ENCODE measurements around the gene MTM1. TPM values are rescaled to one million over a fixed set of nuclear protein-coding genes. Genes with fewer than 3 reads are reported as not detected.

Gene MTM1
- total and polyA plus RNA-seq, 9 of the 15 experiments (the other 6 are each of a cell fraction or from before 2014, with no cell fraction given), result 5.6 to 13.3 (median 9.5) TPM

DNA sequence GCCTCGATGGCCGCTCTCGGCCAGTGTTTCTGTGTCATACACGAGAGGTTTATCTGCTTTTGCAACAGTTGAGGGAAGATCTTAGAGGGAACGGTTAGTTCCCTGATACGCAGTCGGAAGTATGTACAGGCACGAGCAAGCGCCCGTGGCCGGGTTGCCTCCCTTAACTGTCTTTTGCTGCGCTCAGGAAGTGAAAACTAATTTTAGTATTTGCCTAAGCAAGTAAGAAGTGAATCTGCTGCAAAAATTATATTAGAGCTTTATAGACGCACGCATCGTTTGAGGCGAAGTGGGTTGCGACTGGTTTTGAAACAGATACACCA, 695 bp downstream of the MTM1 start:
- WGBS (ENCODE audit: insufficient coverage, low coverage, missing lambda C conversion rate), result 3% methylated on average over 15 of the region's 17 CpGs
- peak; percentile 83 for FAIRE-seq
- no peaks in the 10 kb centered on the region for H3K9me1 ChIP-seq (ENCODE audit: control insufficient read depth, insufficient read depth, low read length)
- no peaks in the 10 kb centered on the region for H4K20me1 ChIP-seq (replicated peaks; ENCODE audit: control insufficient read depth, insufficient read depth, low read length)
- CTCF ChIA-PET (ENCODE audit: low intra/inter-chr PET ratio), result no interaction called here
- H3K27me3 ChIP-seq (ENCODE audit: control insufficient read depth in 2 of 2, insufficient read depth in 2 of 2, low read length in 2 of 2), result no peaks in the 10 kb centered on the region
- peaks cover 6 to 25% of the 10 kb centered on the region in 2 experiments for H3K4me1 ChIP-seq (replicated peaks in 1 of 2; ENCODE audit: control insufficient read depth in 2 of 2, insufficient read depth in 2 of 2, low read length in 2 of 2)
- peak overlapping the region; percentile 82 for H3K4me3 ChIP-seq
- no peaks in the 10 kb centered on the region for H3K36me3 ChIP-seq (ENCODE audit: control insufficient read depth, insufficient read depth, low read length)
- in situ Hi-C loops (cut with MboI), result no loop called here
- peak overlapping the region; percentile 61 to 91 for H3K9ac ChIP-seq (ENCODE audit: insufficient read depth in 1 of 2, low read depth in 2 of 2, low read length in 2 of 2)
- BruUV-seq (replicated peaks), result no TSS peak
- H3K79me2 ChIP-seq (ENCODE audit: control insufficient read depth, insufficient read depth, low read length), result peaks cover 32% of the 10 kb centered on the region
- DNase-seq (ENCODE audit: extremely low read depth in 1 of 4, low spot score in 3 of 4), result peak in 1 of 4 experiments; percentile 56
- ATAC-seq, result peak; percentile 43
- intact Hi-C loops (cut with micrococcal nuclease), result no loop called here
- H3K4me2 ChIP-seq (ENCODE audit: insufficient read depth, low read length), result peak overlapping the region; percentile 80
- peak overlapping the region; percentile 68 for H3K27ac ChIP-seq (ENCODE audit: extremely low read depth, low read depth, low read length)
- H2AFZ ChIP-seq (ENCODE audit: low read depth, low read length), result peak overlapping the region; percentile 87
- H3K9me3 ChIP-seq (replicated peaks; ENCODE audit: control insufficient read depth, insufficient read depth, low read depth, low read length), result no peaks in the 10 kb centered on the region
- POLR2A ChIA-PET, result no interaction called here
- TF ChIP-seq, protein P1, sequence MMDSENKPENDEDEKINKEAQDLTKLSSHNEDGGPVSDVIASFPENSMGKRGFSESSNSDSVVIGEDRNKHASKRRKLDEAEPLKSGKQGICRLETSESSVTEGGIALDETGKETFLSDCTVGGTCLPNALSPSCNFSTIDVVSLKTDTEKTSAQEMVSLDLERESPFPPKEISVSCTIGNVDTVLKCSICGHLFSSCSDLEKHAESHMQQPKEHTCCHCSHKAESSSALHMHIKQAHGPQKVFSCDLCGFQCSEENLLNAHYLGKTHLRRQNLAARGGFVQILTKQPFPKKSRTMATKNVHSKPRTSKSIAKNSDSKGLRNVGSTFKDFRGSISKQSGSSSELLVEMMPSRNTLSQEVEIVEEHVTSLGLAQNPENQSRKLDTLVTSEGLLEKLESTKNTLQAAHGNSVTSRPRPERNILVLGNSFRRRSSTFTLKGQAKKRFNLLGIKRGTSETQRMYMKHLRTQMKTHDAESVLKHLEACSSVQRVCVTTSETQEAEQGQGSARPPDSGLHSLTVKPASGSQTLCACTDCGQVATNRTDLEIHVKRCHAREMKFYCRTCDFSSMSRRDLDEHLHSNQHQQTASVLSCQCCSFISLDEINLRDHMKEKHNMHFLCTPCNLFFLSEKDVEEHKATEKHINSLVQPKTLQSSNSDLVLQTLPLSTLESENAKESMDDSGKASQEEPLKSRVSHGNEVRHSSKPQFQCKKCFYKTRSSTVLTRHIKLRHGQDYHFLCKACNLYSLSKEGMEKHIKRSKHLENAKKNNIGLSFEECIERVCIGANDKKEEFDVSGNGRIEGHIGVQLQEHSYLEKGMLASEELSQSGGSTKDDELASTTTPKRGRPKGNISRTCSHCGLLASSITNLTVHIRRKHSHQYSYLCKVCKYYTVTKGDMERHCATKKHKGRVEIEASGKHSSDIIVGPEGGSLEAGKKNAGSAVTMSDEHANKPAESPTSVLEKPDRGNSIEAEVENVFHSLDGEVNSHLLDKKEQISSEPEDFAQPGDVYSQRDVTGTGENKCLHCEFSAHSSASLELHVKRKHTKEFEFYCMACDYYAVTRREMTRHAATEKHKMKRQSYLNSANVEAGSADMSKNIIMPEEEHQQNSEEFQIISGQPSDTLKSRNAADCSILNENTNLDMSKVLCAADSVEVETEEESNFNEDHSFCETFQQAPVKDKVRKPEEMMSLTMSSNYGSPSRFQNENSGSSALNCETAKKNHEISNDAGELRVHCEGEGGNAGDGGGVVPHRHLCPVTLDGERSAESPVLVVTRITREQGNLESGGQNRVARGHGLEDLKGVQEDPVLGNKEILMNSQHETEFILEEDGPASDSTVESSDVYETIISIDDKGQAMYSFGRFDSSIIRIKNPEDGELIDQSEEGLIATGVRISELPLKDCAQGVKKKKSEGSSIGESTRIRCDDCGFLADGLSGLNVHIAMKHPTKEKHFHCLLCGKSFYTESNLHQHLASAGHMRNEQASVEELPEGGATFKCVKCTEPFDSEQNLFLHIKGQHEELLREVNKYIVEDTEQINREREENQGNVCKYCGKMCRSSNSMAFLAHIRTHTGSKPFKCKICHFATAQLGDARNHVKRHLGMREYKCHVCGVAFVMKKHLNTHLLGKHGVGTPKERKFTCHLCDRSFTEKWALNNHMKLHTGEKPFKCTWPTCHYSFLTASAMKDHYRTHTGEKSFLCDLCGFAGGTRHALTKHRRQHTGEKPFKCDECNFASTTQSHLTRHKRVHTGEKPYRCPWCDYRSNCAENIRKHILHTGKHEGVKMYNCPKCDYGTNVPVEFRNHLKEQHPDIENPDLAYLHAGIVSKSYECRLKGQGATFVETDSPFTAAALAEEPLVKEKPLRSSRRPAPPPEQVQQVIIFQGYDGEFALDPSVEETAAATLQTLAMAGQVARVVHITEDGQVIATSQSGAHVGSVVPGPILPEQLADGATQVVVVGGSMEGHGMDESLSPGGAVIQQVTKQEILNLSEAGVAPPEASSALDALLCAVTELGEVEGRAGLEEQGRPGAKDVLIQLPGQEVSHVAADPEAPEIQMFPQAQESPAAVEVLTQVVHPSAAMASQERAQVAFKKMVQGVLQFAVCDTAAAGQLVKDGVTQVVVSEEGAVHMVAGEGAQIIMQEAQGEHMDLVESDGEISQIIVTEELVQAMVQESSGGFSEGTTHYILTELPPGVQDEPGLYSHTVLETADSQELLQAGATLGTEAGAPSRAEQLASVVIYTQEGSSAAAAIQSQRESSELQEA (IDR thresholded peaks at IDR 0.05; ENCODE audit: low read depth), result no peak
- no peak for TF ChIP-seq IRF2 (CRISPR knock-in tag; IDR thresholded peaks at IDR 0.05)
- TF ChIP-seq SIX5 (IDR thresholded peaks at IDR 0.05; ENCODE audit: borderline replicate concordance in 1 of 2, insufficient read depth in 1 of 2, low read depth in 1 of 2, low read length in 2 of 2), result no peak
- TF ChIP-seq HDAC8 (tag; IDR thresholded peaks at IDR 0.05), result no peak
- TF ChIP-seq, protein P2, sequence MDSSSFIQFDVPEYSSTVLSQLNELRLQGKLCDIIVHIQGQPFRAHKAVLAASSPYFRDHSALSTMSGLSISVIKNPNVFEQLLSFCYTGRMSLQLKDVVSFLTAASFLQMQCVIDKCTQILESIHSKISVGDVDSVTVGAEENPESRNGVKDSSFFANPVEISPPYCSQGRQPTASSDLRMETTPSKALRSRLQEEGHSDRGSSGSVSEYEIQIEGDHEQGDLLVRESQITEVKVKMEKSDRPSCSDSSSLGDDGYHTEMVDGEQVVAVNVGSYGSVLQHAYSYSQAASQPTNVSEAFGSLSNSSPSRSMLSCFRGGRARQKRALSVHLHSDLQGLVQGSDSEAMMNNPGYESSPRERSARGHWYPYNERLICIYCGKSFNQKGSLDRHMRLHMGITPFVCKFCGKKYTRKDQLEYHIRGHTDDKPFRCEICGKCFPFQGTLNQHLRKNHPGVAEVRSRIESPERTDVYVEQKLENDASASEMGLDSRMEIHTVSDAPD (CRISPR knock-in tag; IDR thresholded peaks at IDR 0.05), result no peak
- TF ChIP-seq POLR2H (tag; IDR thresholded peaks at IDR 0.05; ENCODE audit: low read depth), result no peak
- TF ChIP-seq, protein P3, sequence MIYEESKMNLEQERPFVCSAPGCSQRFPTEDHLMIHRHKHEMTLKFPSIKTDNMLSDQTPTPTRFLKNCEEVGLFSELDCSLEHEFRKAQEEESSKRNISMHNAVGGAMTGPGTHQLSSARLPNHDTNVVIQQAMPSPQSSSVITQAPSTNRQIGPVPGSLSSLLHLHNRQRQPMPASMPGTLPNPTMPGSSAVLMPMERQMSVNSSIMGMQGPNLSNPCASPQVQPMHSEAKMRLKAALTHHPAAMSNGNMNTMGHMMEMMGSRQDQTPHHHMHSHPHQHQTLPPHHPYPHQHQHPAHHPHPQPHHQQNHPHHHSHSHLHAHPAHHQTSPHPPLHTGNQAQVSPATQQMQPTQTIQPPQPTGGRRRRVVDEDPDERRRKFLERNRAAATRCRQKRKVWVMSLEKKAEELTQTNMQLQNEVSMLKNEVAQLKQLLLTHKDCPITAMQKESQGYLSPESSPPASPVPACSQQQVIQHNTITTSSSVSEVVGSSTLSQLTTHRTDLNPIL (CRISPR knock-in tag; IDR thresholded peaks at IDR 0.05), result no peak
- TF ChIP-seq ZNF274 (IDR thresholded peaks at IDR 0.05; ENCODE audit: borderline replicate concordance, low read depth, low read length), result no peak
- TF ChIP-seq SUPT5H (IDR thresholded peaks at IDR 0.05), result no peak
- TF ChIP-seq ZNF134 (CRISPR knock-in tag; conservative IDR thresholded peaks at IDR 0.05), result no peak
- no peak for TF ChIP-seq DACH1 (IDR thresholded peaks at IDR 0.05; ENCODE audit: partially characterized antibody)
- TF ChIP-seq BRD9 (IDR thresholded peaks at IDR 0.05; ENCODE audit: low read depth, partially characterized antibody), result no peak
- TF ChIP-seq KLF16 (IDR thresholded peaks at IDR 0.05), result no peak
